ENCODE measurements around the gene HES7. TPM values are rescaled to one million over a fixed set of nuclear protein-coding genes. Genes with fewer than 3 reads are reported as not detected.

The HES7 gene
- 0.26 and 0.33 TPM in 2 replicates for total RNA-seq (2021)
- long read RNA-seq, result 0 reads

GRCh38 chr17:8123695-8124349 is at the start of gene HES7:
TSS of gene HES7 (minus strand) at chr17:8124106. CDS start at chr17:8124084, 22 bp downstream.
- Histone ChIP-seq H3K27ac (ENCODE audit: insufficient read length, low read depth, low read length) (no peak within 1 kb of the TSS), H3K9ac (ENCODE audit: extremely low read depth, insufficient read length, low read length) (no peak within 1 kb of the TSS), H3K14ac (ENCODE audit: insufficient read depth, low read length) (no peak within 1 kb of the TSS; the same call in 1 of the 2 replicates), H2BK15ac (ENCODE audit: low read depth, low read length) (no peak within 1 kb of the TSS), H4K8ac (replicated peaks; ENCODE audit: insufficient read length, low read depth, low read length) (no peak within 1 kb of the TSS), H2BK20ac (ENCODE audit: low read depth, low read length, poor library complexity, severe bottlenecking) (no peak within 1 kb of the TSS), H3K79me2 (ENCODE audit: insufficient read depth, low read length) (no peaks in the 10 kb centered on the region), H4K20me1 (ENCODE audit: control insufficient read depth, insufficient read depth, insufficient read length) (no peaks in the 10 kb centered on the region), H2AFZ (ENCODE audit: low read length) (no peak within 1 kb of the TSS), H2AK5ac (ENCODE audit: insufficient read length, low read length) (no peak within 1 kb of the TSS), H3K23me2 (ENCODE audit: insufficient read length, low read depth, low read length, poor library complexity, severe bottlenecking) (peaks cover 46% of the 10 kb centered on the region), H3K4me2 (ENCODE audit: insufficient read depth, insufficient read length, low read length) (peak within 1 kb of the TSS; percentile 66), H3K27me3 (ENCODE audit: insufficient read depth, low read length) (peaks cover 34% of the 10 kb centered on the region), H3K79me1 (ENCODE audit: insufficient read depth, low read depth, low read length, poor library complexity, severe bottlenecking) (no peaks in the 10 kb centered on the region), H3K56ac (ENCODE audit: insufficient read length, low read depth, low read length) (no peak within 1 kb of the TSS), H3K4ac (ENCODE audit: low read depth, low read length) (no peak within 1 kb of the TSS), H2BK120ac (ENCODE audit: low read depth, low read length, poor library complexity, severe bottlenecking) (no peak within 1 kb of the TSS), H3T11ph (ENCODE audit: low read length) (no peak within 1 kb of the TSS), H3K4me1 (ENCODE audit: insufficient read depth, low read length) (no peaks in the 10 kb centered on the region; the same call in 1 of the 2 replicates), H4K91ac (ENCODE audit: insufficient read length, low read depth, low read length) (no peak within 1 kb of the TSS), H3K18ac (ENCODE audit: insufficient read length, low read depth, low read length) (no peak within 1 kb of the TSS), H4K5ac (ENCODE audit: insufficient read length, low read depth, low read length) (no peak within 1 kb of the TSS), H3K9me3 (ENCODE audit: control insufficient read depth, low read depth, low read length) (no peaks in the 10 kb centered on the region), H2BK5ac (ENCODE audit: insufficient read length, low read length) (no peak within 1 kb of the TSS), H2BK12ac (ENCODE audit: insufficient read length, low read depth, low read length) (no peak within 1 kb of the TSS), H3K23ac (ENCODE audit: insufficient read length, low read depth, low read length) (no peak within 1 kb of the TSS)
- Mint-ChIP-seq H3K9me3 (peaks cover 4 to 12% of the 10 kb centered on the region in 2 experiments; a peak in 4 of 5 replicates), H3K36me3 (ENCODE audit: insufficient read depth in 1 of 3, low read depth in 3 of 3) (no peaks in the 10 kb centered on the region; a peak in 2 of 7 replicates), H3K4me3 (peak within 1 kb of the TSS; percentile 91 to 93), H3K4me1 (peaks cover 42 to 43% of the 10 kb centered on the region in 2 experiments), H3K27me3 (ENCODE audit: low read depth) (peaks cover 83% of the 10 kb centered on the region), H3K27ac (no peak within 1 kb of the TSS)
- no CpG with 5 or more reads among the region's 29 CpGs for WGBS (ENCODE audit: extremely low coverage, insufficient read length, low lambda C conversion rate)
- TF ChIP-seq CTCF (conservative IDR thresholded peaks at IDR 0.05), result no peak
- peak; percentile 86 for DNase-seq

Data from H9 (cell line).